ENCODE data around the gene GALNT17.

- TF ChIP-seq, protein P1, sequence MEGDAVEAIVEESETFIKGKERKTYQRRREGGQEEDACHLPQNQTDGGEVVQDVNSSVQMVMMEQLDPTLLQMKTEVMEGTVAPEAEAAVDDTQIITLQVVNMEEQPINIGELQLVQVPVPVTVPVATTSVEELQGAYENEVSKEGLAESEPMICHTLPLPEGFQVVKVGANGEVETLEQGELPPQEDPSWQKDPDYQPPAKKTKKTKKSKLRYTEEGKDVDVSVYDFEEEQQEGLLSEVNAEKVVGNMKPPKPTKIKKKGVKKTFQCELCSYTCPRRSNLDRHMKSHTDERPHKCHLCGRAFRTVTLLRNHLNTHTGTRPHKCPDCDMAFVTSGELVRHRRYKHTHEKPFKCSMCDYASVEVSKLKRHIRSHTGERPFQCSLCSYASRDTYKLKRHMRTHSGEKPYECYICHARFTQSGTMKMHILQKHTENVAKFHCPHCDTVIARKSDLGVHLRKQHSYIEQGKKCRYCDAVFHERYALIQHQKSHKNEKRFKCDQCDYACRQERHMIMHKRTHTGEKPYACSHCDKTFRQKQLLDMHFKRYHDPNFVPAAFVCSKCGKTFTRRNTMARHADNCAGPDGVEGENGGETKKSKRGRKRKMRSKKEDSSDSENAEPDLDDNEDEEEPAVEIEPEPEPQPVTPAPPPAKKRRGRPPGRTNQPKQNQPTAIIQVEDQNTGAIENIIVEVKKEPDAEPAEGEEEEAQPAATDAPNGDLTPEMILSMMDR (IDR thresholded peaks at IDR 0.05; ENCODE audit: low read depth, low read length) = no peak
- no peak for TF ChIP-seq EZH2phosphoT487 (IDR thresholded peaks at IDR 0.05; ENCODE audit: low read depth)
These were observed 168.7 kb downstream of the GALNT17 start for GRCh38 chr7:71300603-71301002.
